ENCODE data around the gene C16orf92. TPM values are rescaled to one million over a fixed set of nuclear protein-coding genes. Genes with fewer than 3 reads are reported as not detected.

The C16orf92 gene
- polyA plus RNA-seq, 1 donor from 2014 or later = not detected

GRCh38 chr16:29978081-29978480, 44.9 kb upstream of the C16orf92 start:
- Histone ChIP-seq H3K9ac (ENCODE audit: low read length) (no peak overlapping the region), H3F3A (ENCODE audit: insufficient read depth, low read length, poor library complexity, severe bottlenecking) (no peaks in the 10 kb centered on the region), H3K4me3 (ENCODE audit: low read length) (no peak overlapping the region), H3K9me3 (ENCODE audit: low read length) (no peaks in the 10 kb centered on the region), H3K36me3 (ENCODE audit: insufficient read depth, low read length) (no peaks in the 10 kb centered on the region), H2AFZ (ENCODE audit: low read depth, low read length) (no peak overlapping the region), H3K79me2 (replicated peaks; ENCODE audit: insufficient read depth, low read length) (peaks cover 41% of the 10 kb centered on the region), H3K27ac (ENCODE audit: low read length) (no peak overlapping the region), H3K9me2 (ENCODE audit: insufficient read depth, low read length) (no peaks in the 10 kb centered on the region), H3K27me3 (ENCODE audit: insufficient read depth, low read depth, low read length) (no peaks in the 10 kb centered on the region), H3K4me2 (ENCODE audit: low read length) (no peak overlapping the region), H4K20me1 (ENCODE audit: insufficient read depth) (peaks cover 12% of the 10 kb centered on the region)
- TF ChIP-seq MXI1 (conservative IDR thresholded peaks at IDR 0.05; ENCODE audit: poor library complexity, severe bottlenecking) (no peak), EZH2 (IDR thresholded peaks at IDR 0.05; ENCODE audit: borderline replicate concordance, insufficient read depth, low read length, poor library complexity, severe bottlenecking) (no peak), REST (IDR thresholded peaks at IDR 0.05; ENCODE audit: borderline replicate concordance) (no peak), CTCF (IDR thresholded peaks at IDR 0.05; ENCODE audit: poor library complexity, severe bottlenecking) (no peak), POLR2AphosphoS5 (IDR thresholded peaks at IDR 0.05) (no peak), SMC3 (conservative IDR thresholded peaks at IDR 0.05; ENCODE audit: poor library complexity) (no peak), TAF1 (IDR thresholded peaks at IDR 0.05; ENCODE audit: low read depth) (no peak), RAD21 (conservative IDR thresholded peaks at IDR 0.05) (no peak), EP300 (conservative IDR thresholded peaks at IDR 0.05; ENCODE audit: poor library complexity, severe bottlenecking) (no peak)

- Histone ChIP-seq H3K27ac (ENCODE audit: low read length) (no peak overlapping the region), H3K4me3 (ENCODE audit: low read length) (no peak overlapping the region), H4K20me1 (ENCODE audit: insufficient read depth) (peaks cover 12% of the 10 kb centered on the region), H3K9me2 (ENCODE audit: insufficient read depth, low read length) (no peaks in the 10 kb centered on the region), H3K9me3 (ENCODE audit: low read length) (no peaks in the 10 kb centered on the region), H3K27me3 (ENCODE audit: insufficient read depth, low read depth, low read length) (no peaks in the 10 kb centered on the region), H3F3A (ENCODE audit: insufficient read depth, low read length, poor library complexity, severe bottlenecking) (no peaks in the 10 kb centered on the region), H3K36me3 (ENCODE audit: insufficient read depth, low read length) (no peaks in the 10 kb centered on the region), H2AFZ (ENCODE audit: low read depth, low read length) (no peak overlapping the region), H3K9ac (ENCODE audit: low read length) (no peak overlapping the region), H3K4me2 (ENCODE audit: low read length) (no peak overlapping the region), H3K79me2 (replicated peaks; ENCODE audit: insufficient read depth, low read length) (peaks cover 41% of the 10 kb centered on the region)
- TF ChIP-seq REST (IDR thresholded peaks at IDR 0.05; ENCODE audit: borderline replicate concordance) (no peak), EP300 (conservative IDR thresholded peaks at IDR 0.05; ENCODE audit: poor library complexity, severe bottlenecking) (no peak), MXI1 (conservative IDR thresholded peaks at IDR 0.05; ENCODE audit: poor library complexity, severe bottlenecking) (no peak), EZH2 (IDR thresholded peaks at IDR 0.05; ENCODE audit: borderline replicate concordance, insufficient read depth, low read length, poor library complexity, severe bottlenecking) (no peak), SMC3 (conservative IDR thresholded peaks at IDR 0.05; ENCODE audit: poor library complexity) (no peak), TAF1 (IDR thresholded peaks at IDR 0.05; ENCODE audit: low read depth) (no peak), CTCF (IDR thresholded peaks at IDR 0.05; ENCODE audit: poor library complexity, severe bottlenecking) (no peak), POLR2AphosphoS5 (IDR thresholded peaks at IDR 0.05) (no peak), RAD21 (conservative IDR thresholded peaks at IDR 0.05) (no peak)
These were observed 44.3 kb upstream of the C16orf92 start for GRCh38 chr16:29978564-29979270.
